Ovary (tissue), 9 donors: ENCODE data around the gene ZNF436. TPM values are rescaled to one million over a fixed set of nuclear protein-coding genes. Genes with fewer than 3 reads are reported as not detected.

ENCODE experiments used
- DNase-seq, 5 donors: peaks; one replicate each; pipeline ENCODE4 v3.0.0-alpha.2; 2019 to 2020
- H3K27ac ChIP-seq, 2 donors: fragments of 200-600 bp; one replicate each; pipeline versions ENCODE4 v1.5.1 to v1.8.0; 2019 to 2022
- H3K27me3 ChIP-seq: fragments of 200-600 bp; one replicate; pipeline ENCODE4 v1.8.0; 2022
- H3K36me3 ChIP-seq: fragments of 200-600 bp; sonication (generic); one replicate; pipeline ENCODE4 v1.5.1; 2019
- H3K4me1 ChIP-seq: one replicate; pipeline ENCODE4 v1.8.1; 2013; ENCODE audit warnings: mild to moderate bottlenecking, moderate library complexity; ENCODE audit not compliant: insufficient read depth
- H3K4me3 ChIP-seq: fragments of 200-600 bp; sonication (generic); one replicate; pipeline ENCODE4 v1.5.1; 2017
- H3K9me3 ChIP-seq, 2 donors: fragments of 200-600 bp in 1 of 2; sonication (generic) in 1 of 2; one replicate each; pipeline versions ENCODE4 v1.5.1 to v1.8.1; 2013 to 2019; ENCODE audit warnings: mild to moderate bottlenecking in 1 of 2, moderate library complexity in 1 of 2
- EP300 ChIP-seq: sonication (generic); formaldehyde crosslinking; IDR thresholded peaks from one replicate; pipeline ENCODE4 v1.6.1; 2017; ENCODE audit warnings: antibody characterized with exemption
- POLR2A ChIP-seq: fragments of 450-650 bp; IDR thresholded peaks from one replicate; pipeline ENCODE4 v1.6.1; 2017; ENCODE audit warnings: antibody characterized with exemption, mild to moderate bottlenecking, moderate library complexity
- WGBS, 3 donors: extraction: QIAGEN DNeasy Blood & Tissue Kit in 1 of 3; methylation state at CpG; one replicate each; pipeline versions ENCODE4 v1.1.5 to v1.1.7; 2013 to 2017; 5-methylcytosine and 5-hydroxymethylcytosine counted together
- intact Hi-C, 4 donors: fragments of 100-400 bp; cut with DNase I; formaldehyde crosslinking; loops; one replicate each; pipeline versions ENCODE4 v1.11.0 to v1.15.1; 2022 to 2023
- polyA plus RNA-seq, 2 donors: library from polyadenylated mRNA; stranded (reverse); fragments of 200-250 nt in 1 of 2; fragments of 350-450 nt in 1 of 2; fragmentation: Illumina TruSeq in 1 of 2; extraction: RNeasy Lipid Tissue Mini Kit (QIAGEN cat#74804) in 1 of 2; gene quantifications; one replicate each; pipeline ENCODE4 v1.2.3, GENCODE V29; 2013 to 2014
- total RNA-seq, 7 donors: library from RNA; depleted of rRNA in 2 of 7; stranded (reverse); fragments of >200 nt in 2 of 7; fragmentation: NEBNext Ultra II Directional in 3 of 7; extraction: Animal tissue kit (Norgen Biotek cat#: 25700) in 3 of 7; gene quantifications; one replicate each; pipeline versions ENCODE4 v1.1.0 to v1.2.4, GENCODE V29; 2016 to 2023
- TF ChIP-seq, protein P1 (sequence below), 3 donors: fragments of 450-650 bp in 2 of 3; fragments of 200-600 bp in 1 of 3; IDR thresholded peaks; one replicate each; pipeline versions ENCODE4 v1.5.1 to v1.8.0; 2016 to 2022; ENCODE audit warnings: antibody characterized with exemption in 3 of 3, mild to moderate bottlenecking in 1 of 3
- donor health status: DM: no; HTN: no; CAD: no; lungs with moderate emphysema.
- donor health status: DM: no; HTN: no; CAD: no.
- donor health status: Bipolar disorder and iron deficiency.
- donor health status: DM: yes; HTN: yes; CAD: no.
- donor health status: DM: no; HTN: no; CAD: no.
- donor health status: DM: yes; HTN: yes; CAD: no.

Gene ZNF436
- total and polyA plus RNA-seq, 9 donors: 16.5 to 43.1 (median 23.5) TPM

DNA sequence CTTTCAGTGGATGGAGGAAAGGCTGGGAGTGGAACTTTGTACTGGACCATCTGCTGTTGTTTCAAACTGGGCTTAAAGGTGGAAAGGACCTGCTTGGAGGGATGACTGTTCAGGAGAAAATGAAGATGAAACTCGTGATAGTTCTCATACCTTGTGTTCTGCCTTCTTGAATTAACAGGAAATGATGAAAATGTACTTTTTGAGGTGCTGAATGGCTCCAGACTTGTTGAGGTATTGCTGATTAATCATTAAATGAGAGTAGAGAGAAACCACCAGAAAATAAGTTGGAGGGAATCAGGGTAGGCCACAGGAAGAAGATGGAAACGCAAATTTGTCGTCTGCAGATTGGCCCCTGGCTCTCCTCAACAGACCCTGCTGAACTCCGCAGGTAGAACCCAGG lies 26.2 kb upstream of the ZNF436 start:
- no peak for DNase-seq
- TF ChIP-seq POLR2A: no peak
- TF ChIP-seq EP300: no peak
- TF ChIP-seq, protein P1, sequence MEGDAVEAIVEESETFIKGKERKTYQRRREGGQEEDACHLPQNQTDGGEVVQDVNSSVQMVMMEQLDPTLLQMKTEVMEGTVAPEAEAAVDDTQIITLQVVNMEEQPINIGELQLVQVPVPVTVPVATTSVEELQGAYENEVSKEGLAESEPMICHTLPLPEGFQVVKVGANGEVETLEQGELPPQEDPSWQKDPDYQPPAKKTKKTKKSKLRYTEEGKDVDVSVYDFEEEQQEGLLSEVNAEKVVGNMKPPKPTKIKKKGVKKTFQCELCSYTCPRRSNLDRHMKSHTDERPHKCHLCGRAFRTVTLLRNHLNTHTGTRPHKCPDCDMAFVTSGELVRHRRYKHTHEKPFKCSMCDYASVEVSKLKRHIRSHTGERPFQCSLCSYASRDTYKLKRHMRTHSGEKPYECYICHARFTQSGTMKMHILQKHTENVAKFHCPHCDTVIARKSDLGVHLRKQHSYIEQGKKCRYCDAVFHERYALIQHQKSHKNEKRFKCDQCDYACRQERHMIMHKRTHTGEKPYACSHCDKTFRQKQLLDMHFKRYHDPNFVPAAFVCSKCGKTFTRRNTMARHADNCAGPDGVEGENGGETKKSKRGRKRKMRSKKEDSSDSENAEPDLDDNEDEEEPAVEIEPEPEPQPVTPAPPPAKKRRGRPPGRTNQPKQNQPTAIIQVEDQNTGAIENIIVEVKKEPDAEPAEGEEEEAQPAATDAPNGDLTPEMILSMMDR (IDR thresholded peaks at IDR 0.05): no peak
- peak overlapping the region in 1 of 2 donors; percentile 95 for H3K27ac ChIP-seq
- no peaks in the 10 kb centered on the region for H3K36me3 ChIP-seq
- peaks cover 16% of the 10 kb centered on the region for H3K4me1 ChIP-seq
- H3K27me3 ChIP-seq: no peaks in the 10 kb centered on the region
- no peak overlapping the region for H3K4me3 ChIP-seq
- WGBS, 3 donors: 87 to 92% (median 91%) methylated on average over 4 of the region's 4 CpGs
- intact Hi-C loops: no loop called here
- H3K9me3 ChIP-seq: no peaks in the 10 kb centered on the region

DNA sequence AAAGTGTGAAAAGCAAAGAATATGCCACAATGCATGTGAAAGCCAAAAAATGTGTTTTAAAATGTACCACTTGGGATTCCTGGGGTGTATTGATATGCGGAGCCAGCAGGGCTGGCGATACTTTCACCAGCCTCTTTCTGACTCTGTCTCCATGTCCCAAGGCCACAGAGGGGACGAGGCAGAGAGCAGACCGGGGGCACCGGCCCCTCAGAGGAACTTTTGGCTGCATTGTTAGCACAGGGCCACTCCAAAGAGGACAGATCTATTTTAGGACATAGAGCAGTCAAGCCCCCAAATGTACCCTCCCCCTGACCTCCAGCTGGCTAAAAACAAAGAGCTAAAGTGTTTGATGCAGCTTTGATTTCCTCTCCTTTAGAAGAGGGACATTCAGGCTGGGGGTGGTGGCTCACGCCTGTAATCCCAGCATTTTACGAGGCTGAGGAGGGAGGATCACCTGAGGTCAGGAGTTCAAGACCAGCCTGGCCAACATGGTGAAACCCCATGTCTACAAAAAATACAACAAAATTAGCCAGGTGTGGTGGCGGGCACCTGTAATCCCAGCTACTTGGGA lies 25.6 kb upstream of the ZNF436 start:
- WGBS, 3 donors: 21 to 23% (median 22%) methylated on average over 8 of the region's 8 CpGs

DNA sequence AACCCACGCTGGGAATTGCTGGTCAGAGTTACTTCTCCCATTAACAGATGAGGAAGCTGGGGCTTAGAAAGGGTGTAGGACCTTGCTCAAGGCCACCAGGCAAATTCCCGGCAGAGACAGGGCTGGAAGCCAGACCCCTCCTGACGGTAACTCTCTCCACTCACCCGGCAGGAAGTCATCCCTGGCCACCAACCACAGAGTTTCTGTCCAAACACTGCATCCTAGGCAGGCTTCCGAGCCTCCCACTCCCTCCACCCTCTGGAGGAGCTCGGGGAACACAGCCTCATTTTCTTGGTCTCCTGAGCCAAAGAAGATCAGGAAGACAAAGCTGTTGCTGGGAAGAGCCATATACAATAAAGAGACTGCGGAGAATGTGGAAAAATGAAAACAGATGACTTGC lies 25.0 kb upstream of the ZNF436 start:
- no peaks in the 10 kb centered on the region for H3K9me3 ChIP-seq
- H3K27me3 ChIP-seq: no peaks in the 10 kb centered on the region
- TF ChIP-seq EP300 (peak; percentile 93), POLR2A (peak; percentile 52)
- TF ChIP-seq, protein P1 (IDR thresholded peaks at IDR 0.05): peak in 1 of 3 donors; percentile 10
- 2 to 8% (median 7%) methylated on average over 7 of the region's 7 CpGs for WGBS, 3 donors
- no peaks in the 10 kb centered on the region for H3K36me3 ChIP-seq
- peaks cover 19% of the 10 kb centered on the region for H3K4me1 ChIP-seq
- H3K27ac ChIP-seq: peak overlapping the region; percentile 35 to 95
- intact Hi-C loops: no loop called here
- DNase-seq: peak; percentile 87 to 96 (median 92)
- H3K4me3 ChIP-seq: no peak overlapping the region

More for the DNA sequence above, 25.6 kb upstream of the ZNF436 start:
- intact Hi-C loops: no loop called here
- H3K36me3 ChIP-seq: no peaks in the 10 kb centered on the region
- H3K27me3 ChIP-seq: no peaks in the 10 kb centered on the region
- DNase-seq: no peak
- H3K4me1 ChIP-seq: peaks cover 19% of the 10 kb centered on the region
- H3K4me3 ChIP-seq: no peak overlapping the region
- no peaks in the 10 kb centered on the region for H3K9me3 ChIP-seq
- peak overlapping the region; percentile 58 to 95 for H3K27ac ChIP-seq
- TF ChIP-seq, protein P1 (IDR thresholded peaks at IDR 0.05): peak in 1 of 3 donors; percentile 0
- TF ChIP-seq POLR2A: no peak

DNA sequence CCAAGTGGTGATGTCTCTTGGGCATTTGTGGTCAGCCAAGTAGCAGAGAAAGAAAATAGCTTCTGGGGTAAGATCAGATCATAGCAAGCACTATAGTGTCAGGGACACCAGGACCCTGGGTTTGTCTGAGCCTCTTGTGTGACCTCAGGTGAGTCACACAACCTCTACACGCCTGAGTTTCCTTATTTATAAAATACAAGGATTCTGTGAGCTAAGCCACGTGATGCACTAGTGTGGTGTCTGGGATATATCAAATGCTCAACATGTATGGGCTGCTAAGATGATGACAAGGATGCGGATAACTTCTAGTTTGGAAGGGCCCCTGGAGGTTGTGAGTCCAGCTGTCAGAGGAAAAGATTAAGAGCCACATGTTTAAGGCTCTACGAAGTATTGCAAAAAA lies 24.5 kb upstream of the ZNF436 start:
- intact Hi-C loops: no loop called here
- no peak overlapping the region for H3K4me3 ChIP-seq
- WGBS, 3 donors: 12 to 21% (median 18%) methylated on average over 4 of the region's 4 CpGs
- peaks cover 19% of the 10 kb centered on the region for H3K4me1 ChIP-seq
- no peaks in the 10 kb centered on the region for H3K27me3 ChIP-seq
- no peaks in the 10 kb centered on the region for H3K36me3 ChIP-seq
- H3K9me3 ChIP-seq: no peaks in the 10 kb centered on the region
- H3K27ac ChIP-seq: peak overlapping the region; percentile 35 to 95
- no peak for TF ChIP-seq EP300
- DNase-seq: peak in 2 of 5 donors; percentile 46 to 64

DNA sequence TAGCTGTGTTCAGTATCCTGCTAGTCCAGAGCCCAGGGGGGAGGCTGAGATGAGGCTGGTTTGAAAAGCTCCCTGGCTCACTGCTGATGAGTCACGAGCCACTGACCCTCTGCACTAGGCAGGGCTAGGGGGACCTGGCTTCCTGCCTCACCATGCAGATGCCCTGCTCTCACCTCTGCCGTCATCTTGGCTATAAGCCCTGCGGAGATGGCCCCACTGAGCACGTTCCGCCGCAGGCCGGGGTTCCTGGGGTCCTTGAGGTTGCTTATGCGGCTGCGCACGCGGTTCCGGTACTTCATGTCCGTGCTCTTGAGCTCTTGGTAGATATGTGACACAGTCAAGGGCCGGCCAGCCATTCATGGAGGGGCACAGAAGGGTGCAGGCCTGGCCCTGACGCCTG lies 24.1 kb upstream of the ZNF436 start:
- Histone ChIP-seq H3K9me3 (no peaks in the 10 kb centered on the region), H3K36me3 (no peaks in the 10 kb centered on the region), H3K4me3 (no peak overlapping the region), H3K27me3 (no peaks in the 10 kb centered on the region), H3K27ac (peak overlapping the region; percentile 35 to 95), H3K4me1 (peaks cover 19% of the 10 kb centered on the region)
- DNase-seq: peak; percentile 87 to 94 (median 92)
- intact Hi-C loops: no loop called here
- 23 to 39% (median 25%) methylated on average over 15 of the region's 15 CpGs for WGBS, 3 donors
- TF ChIP-seq POLR2A (no peak), EP300 (no peak)
- TF ChIP-seq, protein P1 (IDR thresholded peaks at IDR 0.05): no peak
